ENCODE data around the gene FAHD2A. TPM values are rescaled to one million over a fixed set of nuclear protein-coding genes. Genes with fewer than 3 reads are reported as not detected.
A peak's percentile ranks its signal among the peaks of the same experiment; 100 is the strongest.
"Not testable (repeated sequence)": the region's sequence is repeated elsewhere in the genome, so short reads cannot be mapped to it uniquely, and the experiment has no call there.

The FAHD2A gene
- total RNA-seq, 6 experiments from 2014 or later: 62.2 to 80.1 (median 75.7) TPM

DNA sequence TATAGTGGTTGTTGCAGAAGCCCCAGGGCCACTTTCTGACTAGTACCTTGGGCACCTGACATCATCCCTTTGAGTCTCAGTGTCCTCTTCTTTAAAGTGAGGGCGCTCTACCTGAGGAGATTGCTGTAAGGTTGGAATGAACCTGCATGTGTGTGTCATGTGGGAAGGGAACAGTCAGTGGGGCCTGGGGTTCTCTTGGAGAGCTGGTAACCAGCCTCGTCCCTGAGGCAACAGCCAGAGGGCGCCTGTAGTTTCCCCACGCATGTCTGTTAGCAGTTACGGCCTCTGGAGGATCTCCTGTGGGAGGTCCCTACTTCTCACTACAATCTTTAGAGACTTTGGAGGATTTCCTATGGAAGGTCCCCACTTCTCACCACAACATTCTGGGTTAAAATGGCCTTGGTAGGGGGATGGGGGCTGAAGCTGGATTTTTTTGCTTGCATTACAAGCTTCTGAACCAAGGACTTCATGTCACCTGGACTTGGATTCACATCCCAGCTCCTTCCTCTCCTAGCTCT is 755 bp downstream of the FAHD2A start:
- WGBS (ENCODE audit: insufficient coverage, low coverage, low lambda C conversion rate, missing lambda C conversion rate): 0% methylated on average over 2 of the region's 5 CpGs
- H3K36me3 ChIP-seq; intact Hi-C loops (cut with DNase I); H3K27me3 ChIP-seq; H3K9me3 ChIP-seq: not testable (repeated sequence)
- peaks cover 0 to 22% (median 9%) of the 10 kb centered on the region in 4 donors for H3K4me1 ChIP-seq
- peak; percentile 50 to 70 (median 68) for DNase-seq
- TF ChIP-seq, protein P1, sequence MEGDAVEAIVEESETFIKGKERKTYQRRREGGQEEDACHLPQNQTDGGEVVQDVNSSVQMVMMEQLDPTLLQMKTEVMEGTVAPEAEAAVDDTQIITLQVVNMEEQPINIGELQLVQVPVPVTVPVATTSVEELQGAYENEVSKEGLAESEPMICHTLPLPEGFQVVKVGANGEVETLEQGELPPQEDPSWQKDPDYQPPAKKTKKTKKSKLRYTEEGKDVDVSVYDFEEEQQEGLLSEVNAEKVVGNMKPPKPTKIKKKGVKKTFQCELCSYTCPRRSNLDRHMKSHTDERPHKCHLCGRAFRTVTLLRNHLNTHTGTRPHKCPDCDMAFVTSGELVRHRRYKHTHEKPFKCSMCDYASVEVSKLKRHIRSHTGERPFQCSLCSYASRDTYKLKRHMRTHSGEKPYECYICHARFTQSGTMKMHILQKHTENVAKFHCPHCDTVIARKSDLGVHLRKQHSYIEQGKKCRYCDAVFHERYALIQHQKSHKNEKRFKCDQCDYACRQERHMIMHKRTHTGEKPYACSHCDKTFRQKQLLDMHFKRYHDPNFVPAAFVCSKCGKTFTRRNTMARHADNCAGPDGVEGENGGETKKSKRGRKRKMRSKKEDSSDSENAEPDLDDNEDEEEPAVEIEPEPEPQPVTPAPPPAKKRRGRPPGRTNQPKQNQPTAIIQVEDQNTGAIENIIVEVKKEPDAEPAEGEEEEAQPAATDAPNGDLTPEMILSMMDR (IDR thresholded peaks at IDR 0.05): peak; percentile 29 to 59 (median 52)
- peak overlapping the region; percentile 79 to 86 (median 85) for H3K27ac ChIP-seq
- H3K4me3 ChIP-seq: peak overlapping the region; percentile 72 to 94 (median 92)
- ATAC-seq: peak; percentile 76 to 81 (median 77)

DNA sequence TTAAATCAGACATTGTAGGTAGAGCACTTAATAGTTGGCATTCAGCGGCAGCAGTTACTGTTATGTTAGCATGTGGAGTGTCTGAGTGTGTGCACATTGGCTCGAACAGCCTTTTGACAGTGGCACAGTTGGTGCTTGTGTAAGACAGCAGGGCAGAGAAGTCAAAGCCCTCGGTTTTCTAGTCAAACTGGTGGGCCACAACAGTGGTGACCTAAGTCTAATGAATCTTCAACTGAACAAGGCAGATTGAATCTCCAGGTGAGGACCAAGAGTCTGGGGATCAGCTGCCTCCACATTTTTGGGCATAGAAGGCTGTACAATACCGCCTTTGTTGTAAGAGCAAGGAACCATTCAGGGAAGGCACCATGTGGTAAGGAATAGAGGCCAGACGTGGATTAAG is 1.3 kb downstream of the FAHD2A start:
- peaks cover 0 to 22% (median 9%) of the 10 kb centered on the region in 4 donors for H3K4me1 ChIP-seq
- H3K4me3 ChIP-seq: peak overlapping the region; percentile 72 to 94 (median 92)
- WGBS (ENCODE audit: insufficient coverage, low coverage, low lambda C conversion rate, missing lambda C conversion rate): 56% methylated on average over 5 of the region's 5 CpGs
- H3K36me3 ChIP-seq; intact Hi-C loops (cut with DNase I); H3K9me3 ChIP-seq; ATAC-seq; H3K27me3 ChIP-seq; DNase-seq: not testable (repeated sequence)
- peak overlapping the region in 1 of 3 donors; percentile 79 for H3K27ac ChIP-seq

DNA sequence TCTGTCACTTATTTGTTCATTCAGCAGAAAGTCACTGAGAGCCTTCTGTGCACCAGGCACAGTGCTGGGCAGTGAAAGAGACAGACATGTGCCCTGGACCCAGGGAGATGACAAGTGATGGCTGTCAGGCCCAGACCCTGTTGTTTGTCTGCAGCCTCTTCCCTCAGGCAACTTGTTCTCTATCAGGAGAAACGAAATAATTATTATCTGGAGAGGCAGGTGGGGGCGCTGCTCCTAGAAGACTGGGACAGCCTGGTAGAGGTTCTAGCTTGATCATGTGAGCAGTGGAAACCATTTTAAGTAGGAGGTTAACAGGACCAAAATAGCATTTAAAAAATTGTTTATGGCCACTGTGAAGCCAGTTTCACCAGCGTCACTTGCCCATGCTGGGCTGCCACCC is 2.2 kb downstream of the FAHD2A start:
- H3K36me3 ChIP-seq; H3K27ac ChIP-seq; H3K4me3 ChIP-seq; DNase-seq; intact Hi-C loops (cut with DNase I); ATAC-seq; H3K9me3 ChIP-seq; H3K27me3 ChIP-seq: not testable (repeated sequence)
- WGBS (ENCODE audit: insufficient coverage, low coverage, low lambda C conversion rate, missing lambda C conversion rate): 80% methylated on average over 3 of the region's 3 CpGs
- H3K4me1 ChIP-seq: peaks cover 0 to 22% (median 9%) of the 10 kb centered on the region in 4 donors

DNA sequence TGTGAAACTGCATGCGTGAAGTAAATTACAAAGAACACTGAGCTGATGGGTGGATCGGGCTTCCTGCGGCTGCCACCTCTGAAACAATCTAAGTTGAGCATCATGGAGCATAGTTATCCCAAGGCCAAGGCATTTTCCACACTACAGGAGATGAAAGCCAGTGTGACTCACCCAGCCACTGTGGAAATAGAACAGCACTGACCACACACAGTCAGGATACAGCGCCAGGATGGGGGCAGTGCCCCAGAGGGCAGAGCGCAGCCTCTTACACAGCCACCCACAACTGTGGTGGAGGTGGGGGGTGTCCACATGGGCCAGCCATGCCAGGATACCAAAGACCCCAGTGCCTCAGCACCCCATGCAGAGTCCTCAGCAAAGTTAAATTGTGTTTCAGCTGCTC is 8.7 kb downstream of the FAHD2A start:
- H3K4me3 ChIP-seq; H3K36me3 ChIP-seq; intact Hi-C loops (cut with DNase I); H3K27ac ChIP-seq; H3K9me3 ChIP-seq; DNase-seq; H3K27me3 ChIP-seq; H3K4me1 ChIP-seq; ATAC-seq: not testable (repeated sequence)
- WGBS (ENCODE audit: insufficient coverage, low coverage, low lambda C conversion rate, missing lambda C conversion rate): 95% methylated on average over 3 of the region's 5 CpGs

DNA sequence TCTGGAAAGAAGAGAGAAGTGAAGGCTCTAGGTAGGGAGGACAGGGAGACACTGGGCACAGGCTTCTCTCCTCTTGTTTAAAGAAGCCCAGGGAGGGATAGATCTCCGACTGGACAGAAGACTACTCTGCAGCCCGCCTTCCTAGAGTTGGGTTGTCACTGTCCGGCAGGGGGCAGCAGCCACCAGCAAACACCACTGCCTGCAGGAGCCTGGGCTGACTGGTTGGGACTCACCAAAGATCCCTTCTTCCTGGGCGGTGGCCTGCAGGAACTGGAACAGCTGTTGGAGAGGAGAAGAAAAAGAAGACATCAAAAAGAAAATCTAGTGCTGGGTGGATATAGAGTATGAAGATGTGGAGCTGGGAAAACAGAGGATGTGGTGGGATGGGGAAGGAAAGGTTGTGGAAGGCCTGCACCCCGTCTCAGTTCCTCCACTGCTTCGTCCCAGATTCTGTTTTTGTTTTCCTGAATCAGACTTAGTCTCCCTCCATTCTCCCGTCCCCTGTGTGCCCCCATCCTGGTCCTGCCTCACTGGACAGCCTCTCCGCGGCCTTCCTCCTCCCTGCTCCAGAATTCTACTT is 11.6 kb downstream of the FAHD2A start:
- intact Hi-C loops (cut with DNase I); H3K36me3 ChIP-seq; H3K4me3 ChIP-seq; H3K27ac ChIP-seq; H3K4me1 ChIP-seq; H3K9me3 ChIP-seq; H3K27me3 ChIP-seq: not testable (repeated sequence)
- peak; percentile 95 to 99 (median 97) for ATAC-seq
- 11% methylated on average over 4 of the region's 9 CpGs for WGBS (ENCODE audit: insufficient coverage, low coverage, low lambda C conversion rate, missing lambda C conversion rate)
- TF ChIP-seq, protein P1 (IDR thresholded peaks at IDR 0.05): peak; percentile 81 to 90 (median 82)
- DNase-seq: peak; percentile 81 to 84 (median 82)

DNA sequence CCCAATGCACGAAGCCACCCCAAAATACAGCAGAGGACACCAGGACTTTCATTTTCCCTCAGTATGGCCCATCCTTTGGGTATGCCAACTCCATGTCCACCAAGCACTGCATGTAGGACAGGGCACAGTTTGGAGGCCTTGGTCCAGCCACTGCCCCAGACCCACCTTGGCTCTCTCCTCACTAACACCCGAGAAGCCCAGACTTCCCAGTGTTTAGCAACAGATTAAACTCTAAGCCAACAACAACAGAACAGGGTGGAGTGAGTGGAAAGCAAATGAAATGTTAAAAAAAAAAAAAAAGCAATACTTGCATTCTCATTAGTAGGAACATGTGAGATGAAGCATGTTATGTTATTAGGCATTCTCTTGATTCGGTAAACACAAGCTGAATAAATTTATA is 12.6 kb downstream of the FAHD2A start:
- H3K36me3 ChIP-seq; H3K27ac ChIP-seq; H3K4me3 ChIP-seq; H3K4me1 ChIP-seq; ATAC-seq; intact Hi-C loops (cut with DNase I); H3K9me3 ChIP-seq; H3K27me3 ChIP-seq; DNase-seq: not testable (repeated sequence)
- WGBS (ENCODE audit: insufficient coverage, low coverage, low lambda C conversion rate, missing lambda C conversion rate): 69% methylated on average over 3 of the region's 3 CpGs

DNA sequence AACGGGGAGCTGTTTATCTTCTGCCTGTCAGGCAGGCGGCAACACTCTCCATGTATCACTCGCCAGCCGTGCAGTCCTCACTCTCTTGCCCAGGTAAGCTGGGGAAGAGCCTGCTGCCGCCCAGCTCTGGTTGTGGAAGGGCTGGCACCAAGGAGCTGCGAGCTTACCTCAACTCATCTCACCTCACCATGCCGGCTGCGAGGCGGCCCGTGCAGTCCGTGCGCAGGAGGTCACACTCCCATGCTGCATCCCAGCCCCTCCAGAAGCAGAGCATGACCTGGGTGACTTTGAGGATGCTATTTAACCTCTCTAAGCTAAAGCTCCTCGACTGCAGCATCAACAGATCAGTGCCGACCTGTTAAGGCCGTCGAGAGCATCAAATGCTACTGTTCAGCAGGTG is 13.1 kb downstream of the FAHD2A start:
- DNase-seq; ATAC-seq; H3K4me1 ChIP-seq; intact Hi-C loops (cut with DNase I); H3K36me3 ChIP-seq; H3K27me3 ChIP-seq; H3K9me3 ChIP-seq; H3K27ac ChIP-seq; H3K4me3 ChIP-seq: not testable (repeated sequence)
- 82% methylated on average over 2 of the region's 16 CpGs for WGBS (ENCODE audit: insufficient coverage, low coverage, low lambda C conversion rate, missing lambda C conversion rate)

DNA sequence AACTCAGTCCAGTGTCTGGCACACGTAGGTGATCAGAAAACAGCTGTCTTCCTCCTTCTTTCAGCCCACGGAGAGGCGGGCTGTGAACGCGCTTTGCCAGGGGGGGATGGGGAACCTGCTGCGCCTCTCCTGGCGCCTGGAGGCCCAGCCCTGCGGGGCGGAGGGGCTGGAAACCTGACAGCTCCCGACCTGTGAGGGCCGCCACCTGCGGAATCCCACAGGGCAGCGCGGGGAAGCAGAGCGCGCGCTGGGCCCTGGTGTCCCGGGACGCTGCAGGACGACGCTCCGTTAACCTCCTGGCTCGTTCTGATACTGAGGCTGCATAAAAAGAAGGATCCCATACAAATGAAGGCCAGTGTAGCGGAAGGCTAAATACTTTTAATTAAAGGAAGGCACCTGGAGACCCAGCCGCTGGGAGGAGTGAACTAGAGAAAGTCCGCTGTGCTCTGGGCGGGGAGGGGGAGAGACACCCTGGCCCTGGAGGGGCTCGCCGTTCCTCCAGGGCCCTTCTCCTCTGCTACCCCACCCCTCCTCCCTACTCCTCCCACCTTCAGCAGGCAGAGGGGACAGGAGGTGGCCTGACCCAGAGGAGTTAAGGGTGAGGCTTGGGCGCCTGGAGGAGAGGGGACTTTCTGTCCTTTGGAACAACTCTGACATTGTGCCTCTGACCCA is 24.8 kb downstream of the FAHD2A start:
- H3K9me3 ChIP-seq; H3K4me3 ChIP-seq; H3K4me1 ChIP-seq; DNase-seq; H3K36me3 ChIP-seq; H3K27ac ChIP-seq; intact Hi-C loops (cut with DNase I); H3K27me3 ChIP-seq; ATAC-seq: not testable (repeated sequence)
- no CpG with 5 or more reads among the region's 30 CpGs for WGBS (ENCODE audit: insufficient coverage, low coverage, low lambda C conversion rate, missing lambda C conversion rate)

DNA sequence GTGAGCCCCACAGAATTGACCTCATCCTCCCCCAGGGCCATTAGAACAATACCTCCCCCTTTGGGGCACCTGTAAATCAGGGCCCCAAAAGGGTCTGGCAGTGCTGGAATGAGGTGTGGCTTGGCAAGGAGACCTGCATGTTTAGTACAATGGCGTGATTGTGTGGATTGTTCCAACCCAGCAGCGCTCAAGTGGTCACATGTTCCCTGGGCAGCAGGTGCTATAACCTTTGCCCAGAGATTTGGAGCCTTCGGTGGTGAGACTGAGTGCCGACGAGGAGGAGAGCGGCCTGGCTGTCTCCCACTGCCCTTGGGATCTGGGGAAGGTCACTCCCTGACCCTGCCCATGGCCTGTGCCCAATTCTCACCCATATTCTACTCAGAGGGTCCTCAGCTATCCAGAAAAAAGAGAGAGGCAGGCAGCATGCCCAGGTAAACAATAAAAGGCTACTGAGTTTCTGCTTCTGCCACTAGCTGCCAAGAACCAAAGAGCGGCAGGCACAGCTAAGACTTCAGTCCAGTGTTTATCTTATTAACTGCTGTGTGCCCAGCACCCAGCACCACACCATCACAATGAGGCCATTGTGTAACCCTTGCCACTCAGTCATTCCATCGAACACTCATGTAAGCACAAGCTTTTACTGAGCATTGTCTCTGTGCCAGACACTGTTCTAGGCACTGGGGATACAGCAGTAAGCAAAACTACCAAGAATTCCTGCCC is 27.4 kb downstream of the FAHD2A start:
- H3K27me3 ChIP-seq; H3K27ac ChIP-seq; intact Hi-C loops (cut with DNase I); H3K36me3 ChIP-seq; H3K4me3 ChIP-seq; DNase-seq; H3K4me1 ChIP-seq; H3K9me3 ChIP-seq: not testable (repeated sequence)
- no CpG with 5 or more reads among the region's 8 CpGs for WGBS (ENCODE audit: insufficient coverage, low coverage, low lambda C conversion rate, missing lambda C conversion rate)
- peak; percentile 86 to 90 (median 88) for ATAC-seq

Measured in right lobe of liver (tissue), 6 donors.